GM18873 (cell line): ENCODE measurements around the gene ARHGEF16.

Experiments used
- ATAC-seq: cut with Tn5 transposase; IDR thresholded peaks from one replicate; pipeline ENCODE4 v1.9.1; 2021; ENCODE audit warnings: mild to moderate bottlenecking, moderate library complexity, moderate number of reproducible peaks; ENCODE audit not compliant: unreplicated experiment, low FRiP score

The ARHGEF16 gene

GRCh38 chr1:3420218-3420951 lies 34.1 kb upstream of the ARHGEF16 start:
- no peak for ATAC-seq

- ATAC-seq = no peak
Measured at GRCh38 chr1:3422638-3423037, 31.8 kb upstream of the ARHGEF16 start.

- no peak for ATAC-seq
Measured at GRCh38 chr1:3423245-3423829, 31.1 kb upstream of the ARHGEF16 start.

- no peak for ATAC-seq
Measured at GRCh38 chr1:3423896-3424611, 30.4 kb upstream of the ARHGEF16 start.

- ATAC-seq = no peak
Measured at GRCh38 chr1:3425486-3426215, 28.8 kb upstream of the ARHGEF16 start.

- no peak for ATAC-seq
Measured at GRCh38 chr1:3426956-3427535, 27.4 kb upstream of the ARHGEF16 start.

- ATAC-seq = no peak
Measured at GRCh38 chr1:3427711-3428704, 26.5 kb upstream of the ARHGEF16 start.

GRCh38 chr1:3428899-3429298 lies 25.6 kb upstream of the ARHGEF16 start:
- ATAC-seq = no peak

GRCh38 chr1:3429320-3429719 lies 25.1 kb upstream of the ARHGEF16 start:
- no peak for ATAC-seq

- ATAC-seq = no peak
Measured at GRCh38 chr1:3429766-3430165, 24.7 kb upstream of the ARHGEF16 start.

- no peak for ATAC-seq
Measured at GRCh38 chr1:3430406-3430805, 24.1 kb upstream of the ARHGEF16 start.

GRCh38 chr1:3430820-3431219 lies 23.6 kb upstream of the ARHGEF16 start:
- no peak for ATAC-seq

- ATAC-seq = no peak
Measured at GRCh38 chr1:3431266-3431665, 23.2 kb upstream of the ARHGEF16 start.

GRCh38 chr1:3431686-3432085 lies 22.8 kb upstream of the ARHGEF16 start:
- ATAC-seq = no peak

GRCh38 chr1:3432306-3432705 lies 22.2 kb upstream of the ARHGEF16 start:
- no peak for ATAC-seq

- ATAC-seq = no peak
Measured at GRCh38 chr1:3433076-3433475, 21.4 kb upstream of the ARHGEF16 start.

GRCh38 chr1:3433596-3434320 lies 20.7 kb upstream of the ARHGEF16 start:
- ATAC-seq = no peak

GRCh38 chr1:3434406-3435110 lies 19.9 kb upstream of the ARHGEF16 start:
- no peak for ATAC-seq
